Measurements from ENCODE around the gene SEMA4B. TPM values are rescaled to one million over a fixed set of nuclear protein-coding genes. Genes with fewer than 3 reads are reported as not detected.
"Not testable (repeated sequence)": the region's sequence is repeated elsewhere in the genome, so short reads cannot be mapped to it uniquely, and the experiment has no call there.

Gene SEMA4B
- total RNA-seq, 2 donors from 2014 or later = 102 to 141 TPM

DNA sequence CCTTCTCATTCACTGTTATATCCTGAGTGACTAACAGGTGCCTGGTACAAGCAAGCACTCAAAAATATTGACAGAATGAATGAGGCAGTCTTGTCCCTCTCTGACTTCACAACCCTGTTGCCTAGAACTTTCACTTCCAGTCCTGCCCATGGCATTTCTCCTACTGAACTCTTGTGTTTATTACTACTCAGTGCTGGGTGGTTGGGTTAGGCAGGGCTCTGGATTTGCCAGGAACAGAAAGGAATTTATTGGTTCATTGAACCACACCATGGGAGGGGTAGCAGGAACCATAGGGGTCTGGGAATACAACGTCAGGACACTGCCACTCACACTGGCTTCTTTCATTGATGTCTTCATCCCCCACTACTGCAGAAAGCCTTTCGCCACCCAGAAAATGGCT lies 41.9 kb upstream of the SEMA4B start:
- intact Hi-C loops (cut with DNase I) = no loop called here
- H3K36me3 ChIP-seq = no peaks in the 10 kb centered on the region
- peak; percentile 57 for DNase-seq
- peak overlapping the region; percentile 81 for H3K27ac ChIP-seq
- no peaks in the 10 kb centered on the region for H3K27me3 ChIP-seq
- H3K9me3 ChIP-seq = no peaks in the 10 kb centered on the region
- peak overlapping the region; percentile 8 to 87 for H3K9ac ChIP-seq (ENCODE audit: low read depth in 2 of 2, low read length in 2 of 2)
- peaks cover 5% of the 10 kb centered on the region for H3K4me1 ChIP-seq
- TF ChIP-seq, protein P1, sequence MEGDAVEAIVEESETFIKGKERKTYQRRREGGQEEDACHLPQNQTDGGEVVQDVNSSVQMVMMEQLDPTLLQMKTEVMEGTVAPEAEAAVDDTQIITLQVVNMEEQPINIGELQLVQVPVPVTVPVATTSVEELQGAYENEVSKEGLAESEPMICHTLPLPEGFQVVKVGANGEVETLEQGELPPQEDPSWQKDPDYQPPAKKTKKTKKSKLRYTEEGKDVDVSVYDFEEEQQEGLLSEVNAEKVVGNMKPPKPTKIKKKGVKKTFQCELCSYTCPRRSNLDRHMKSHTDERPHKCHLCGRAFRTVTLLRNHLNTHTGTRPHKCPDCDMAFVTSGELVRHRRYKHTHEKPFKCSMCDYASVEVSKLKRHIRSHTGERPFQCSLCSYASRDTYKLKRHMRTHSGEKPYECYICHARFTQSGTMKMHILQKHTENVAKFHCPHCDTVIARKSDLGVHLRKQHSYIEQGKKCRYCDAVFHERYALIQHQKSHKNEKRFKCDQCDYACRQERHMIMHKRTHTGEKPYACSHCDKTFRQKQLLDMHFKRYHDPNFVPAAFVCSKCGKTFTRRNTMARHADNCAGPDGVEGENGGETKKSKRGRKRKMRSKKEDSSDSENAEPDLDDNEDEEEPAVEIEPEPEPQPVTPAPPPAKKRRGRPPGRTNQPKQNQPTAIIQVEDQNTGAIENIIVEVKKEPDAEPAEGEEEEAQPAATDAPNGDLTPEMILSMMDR (IDR thresholded peaks at IDR 0.05) = no peak
- no peak overlapping the region for H3K4me3 ChIP-seq

DNA sequence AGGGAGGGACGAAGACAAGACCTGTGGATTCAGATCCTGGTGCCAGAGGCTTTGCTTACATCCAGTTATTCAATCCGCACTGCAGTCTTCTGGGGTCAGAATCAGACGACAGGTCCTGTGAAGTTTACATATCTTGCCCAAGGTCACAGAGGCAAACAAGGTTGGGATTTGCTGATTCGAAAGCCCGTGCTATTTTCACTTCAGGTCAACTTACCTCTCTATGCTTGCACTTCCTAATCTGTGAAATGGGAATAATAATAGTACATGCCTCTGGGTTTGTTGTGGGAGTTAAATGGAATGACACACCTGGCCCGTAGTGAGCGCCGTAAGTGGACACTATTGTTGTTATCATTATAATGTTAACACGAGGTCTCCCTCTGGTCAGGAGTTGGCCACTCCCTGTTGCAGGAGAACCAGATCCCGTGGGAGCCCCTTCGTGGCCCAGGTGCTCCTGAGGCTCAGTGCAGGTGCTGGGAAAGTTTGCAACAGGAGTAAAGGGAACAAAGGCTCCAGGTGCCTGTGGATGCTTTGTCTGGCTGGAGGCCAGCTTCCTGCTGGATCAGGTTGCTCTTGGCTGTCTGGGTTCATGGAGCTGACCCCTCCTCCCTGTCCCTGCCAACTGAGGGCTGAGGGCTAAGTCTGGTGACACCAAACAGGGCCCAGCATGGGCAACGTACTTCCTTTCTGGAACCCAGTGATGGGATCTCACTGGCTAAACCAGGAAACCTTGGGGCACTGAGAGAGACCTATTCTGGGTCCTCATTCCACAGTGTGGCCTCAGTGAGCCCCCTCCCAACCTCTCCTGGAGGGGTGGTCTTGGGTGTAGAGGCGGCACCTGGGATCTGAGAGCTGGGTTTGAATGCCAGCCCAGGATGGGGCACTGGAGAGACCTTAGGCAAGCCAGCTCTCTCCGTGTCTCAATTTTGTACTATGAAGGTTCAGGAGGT lies 40.1 kb upstream of the SEMA4B start:
- intact Hi-C loops (cut with DNase I) = no loop called here
- peak overlapping the region in 1 of 2 donors; percentile 81 for H3K9ac ChIP-seq (ENCODE audit: low read depth in 2 of 2, low read length in 2 of 2)
- H3K4me1 ChIP-seq = peaks cover 5% of the 10 kb centered on the region
- TF ChIP-seq, protein P1 (IDR thresholded peaks at IDR 0.05) = no peak
- no peaks in the 10 kb centered on the region for H3K27me3 ChIP-seq
- no peak overlapping the region for H3K4me3 ChIP-seq
- no peaks in the 10 kb centered on the region for H3K9me3 ChIP-seq
- DNase-seq = peak; percentile 91
- no peaks in the 10 kb centered on the region for H3K36me3 ChIP-seq
- H3K27ac ChIP-seq = peak overlapping the region; percentile 81

DNA sequence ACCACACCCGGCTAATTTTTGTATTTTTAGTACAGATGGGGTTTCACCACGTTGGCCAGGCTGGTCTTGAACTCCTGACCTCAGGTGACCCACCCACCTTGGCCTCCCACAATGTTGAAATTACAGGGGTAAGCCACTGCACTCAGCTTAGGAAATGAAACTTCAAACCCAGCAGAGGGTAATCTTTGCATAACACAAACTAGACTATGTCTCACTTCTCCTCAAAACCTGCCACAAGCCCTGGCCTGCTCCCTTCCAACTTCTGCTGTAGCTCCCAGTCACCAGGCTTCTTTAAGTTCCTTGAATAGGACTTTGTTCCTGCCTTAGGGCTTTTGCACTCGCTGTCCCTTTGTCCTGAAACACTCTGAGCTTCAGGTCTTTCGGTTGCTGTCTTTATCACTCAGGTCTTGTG lies 39.2 kb upstream of the SEMA4B start:
- no peak for DNase-seq
- H3K4me1 ChIP-seq = peaks cover 10% of the 10 kb centered on the region
- H3K27me3 ChIP-seq = no peaks in the 10 kb centered on the region
- intact Hi-C loops (cut with DNase I) = no loop called here
- H3K4me3 ChIP-seq = no peak overlapping the region
- H3K27ac ChIP-seq = peak overlapping the region; percentile 81
- TF ChIP-seq, protein P1 (IDR thresholded peaks at IDR 0.05) = no peak
- H3K9ac ChIP-seq (ENCODE audit: low read depth in 2 of 2, low read length in 2 of 2) = peak overlapping the region in 1 of 2 donors; percentile 81
- no peaks in the 10 kb centered on the region for H3K9me3 ChIP-seq
- H3K36me3 ChIP-seq = no peaks in the 10 kb centered on the region

DNA sequence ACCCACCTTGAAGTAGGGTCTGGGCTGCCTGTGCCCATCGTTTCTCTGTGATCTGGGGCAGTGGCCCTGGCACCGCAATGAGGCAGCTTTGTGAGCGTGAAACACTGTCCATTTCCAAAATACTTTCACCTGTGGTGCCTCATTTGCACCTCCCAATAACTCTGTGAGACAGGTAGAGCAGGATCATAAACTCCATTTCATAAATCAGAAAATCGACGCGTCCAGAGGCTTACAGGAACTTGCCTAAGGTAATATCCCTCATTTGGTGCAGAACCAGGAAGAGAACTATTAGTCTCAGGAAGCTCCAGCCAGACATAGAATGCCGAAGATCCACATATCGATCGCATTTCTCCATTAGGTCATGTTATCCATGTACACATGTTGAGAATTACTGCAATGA lies 38.2 kb upstream of the SEMA4B start:
- peak overlapping the region in 1 of 2 donors; percentile 61 for H3K9ac ChIP-seq (ENCODE audit: low read depth in 2 of 2, low read length in 2 of 2)
- H3K4me1 ChIP-seq = peaks cover 12% of the 10 kb centered on the region
- H3K27me3 ChIP-seq = no peaks in the 10 kb centered on the region
- peak overlapping the region; percentile 81 for H3K27ac ChIP-seq
- TF ChIP-seq, protein P1 (IDR thresholded peaks at IDR 0.05) = no peak
- H3K9me3 ChIP-seq = no peaks in the 10 kb centered on the region
- intact Hi-C loops (cut with DNase I) = no loop called here
- H3K36me3 ChIP-seq = no peaks in the 10 kb centered on the region
- H3K4me3 ChIP-seq = no peak overlapping the region
- no peak for DNase-seq

DNA sequence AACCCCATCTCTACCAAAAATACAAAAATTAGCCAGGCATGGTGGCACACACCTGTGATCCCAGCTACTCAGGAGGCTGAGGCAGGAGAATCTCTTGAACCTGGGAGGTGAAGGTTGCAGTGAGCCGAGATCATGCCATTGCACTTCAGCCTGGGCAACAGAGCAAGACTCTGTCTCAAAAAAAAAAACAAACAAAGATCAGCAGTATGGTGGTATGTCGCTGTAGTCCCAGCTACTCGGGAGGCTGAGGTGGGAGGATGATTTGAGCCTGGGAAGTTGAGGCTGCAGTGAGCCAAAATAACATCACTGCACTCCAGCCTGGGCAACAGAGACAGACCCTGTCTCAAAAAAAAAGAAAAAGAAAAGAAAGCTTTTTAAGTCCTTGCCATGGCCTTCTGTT lies 36.9 kb upstream of the SEMA4B start:
- H3K4me1 ChIP-seq = peaks cover 10% of the 10 kb centered on the region

DNA sequence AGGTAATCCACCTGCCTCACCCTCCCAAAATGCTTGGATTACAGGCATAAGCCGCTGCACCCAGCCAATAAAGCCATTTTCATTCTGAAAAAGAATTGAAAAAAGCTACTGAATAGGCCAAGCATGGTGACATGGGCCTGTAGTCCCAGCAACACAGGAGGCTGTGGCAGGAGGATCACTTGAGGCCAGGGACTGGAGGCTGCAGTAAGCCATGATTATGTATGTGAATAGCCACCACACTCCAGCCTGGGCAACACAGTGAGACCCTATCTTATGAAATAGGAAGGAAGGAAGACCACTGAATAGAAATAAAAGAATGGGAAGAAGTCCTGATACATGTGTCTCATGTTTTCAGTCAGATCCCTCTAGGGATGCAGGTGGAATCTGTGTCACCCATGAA lies 36.0 kb upstream of the SEMA4B start:
- Histone ChIP-seq H3K4me1 (peaks cover 7% of the 10 kb centered on the region), H3K27me3 (no peaks in the 10 kb centered on the region), H3K9ac (ENCODE audit: low read depth in 2 of 2, low read length in 2 of 2) (peak overlapping the region in 1 of 2 donors; percentile 77), H3K9me3 (no peaks in the 10 kb centered on the region), H3K36me3 (no peaks in the 10 kb centered on the region), H3K27ac (peak overlapping the region; percentile 91), H3K4me3 (no peak overlapping the region)
- no peak for DNase-seq
- TF ChIP-seq, protein P1 (IDR thresholded peaks at IDR 0.05) = no peak
- intact Hi-C loops (cut with DNase I) = no loop called here

More for the DNA sequence above, 36.9 kb upstream of the SEMA4B start:
- H3K4me3 ChIP-seq; H3K9me3 ChIP-seq; DNase-seq; H3K36me3 ChIP-seq; H3K27me3 ChIP-seq; intact Hi-C loops (cut with DNase I); H3K9ac ChIP-seq (ENCODE audit: low read depth in 2 of 2, low read length in 2 of 2): not testable (repeated sequence)
- peak overlapping the region; percentile 91 for H3K27ac ChIP-seq

All from colonic mucosa (tissue), 4 donors.